AG10803 (cell line): ENCODE data around the gene MYRIP.
A peak's percentile ranks its signal among the peaks of the same experiment; 100 is the strongest.

ENCODE experiments used
- DNase-seq: peaks from one replicate; pipeline ENCODE4 v3.0.0; 2010; ENCODE audit warnings: low read depth
- H3K4me3 ChIP-seq: 2 replicates; pipeline ENCODE4 v1.5.1; 2011; ENCODE audit warnings: mild to moderate bottlenecking, low read length, control low read depth
- TF ChIP-seq, protein P1 (sequence below): conservative IDR thresholded peaks from 2 replicates; pipeline ENCODE4 v1.5.1; 2011; ENCODE audit warnings: mild to moderate bottlenecking, low read length, control low read depth, inconsistent platforms

Gene MYRIP

DNA sequence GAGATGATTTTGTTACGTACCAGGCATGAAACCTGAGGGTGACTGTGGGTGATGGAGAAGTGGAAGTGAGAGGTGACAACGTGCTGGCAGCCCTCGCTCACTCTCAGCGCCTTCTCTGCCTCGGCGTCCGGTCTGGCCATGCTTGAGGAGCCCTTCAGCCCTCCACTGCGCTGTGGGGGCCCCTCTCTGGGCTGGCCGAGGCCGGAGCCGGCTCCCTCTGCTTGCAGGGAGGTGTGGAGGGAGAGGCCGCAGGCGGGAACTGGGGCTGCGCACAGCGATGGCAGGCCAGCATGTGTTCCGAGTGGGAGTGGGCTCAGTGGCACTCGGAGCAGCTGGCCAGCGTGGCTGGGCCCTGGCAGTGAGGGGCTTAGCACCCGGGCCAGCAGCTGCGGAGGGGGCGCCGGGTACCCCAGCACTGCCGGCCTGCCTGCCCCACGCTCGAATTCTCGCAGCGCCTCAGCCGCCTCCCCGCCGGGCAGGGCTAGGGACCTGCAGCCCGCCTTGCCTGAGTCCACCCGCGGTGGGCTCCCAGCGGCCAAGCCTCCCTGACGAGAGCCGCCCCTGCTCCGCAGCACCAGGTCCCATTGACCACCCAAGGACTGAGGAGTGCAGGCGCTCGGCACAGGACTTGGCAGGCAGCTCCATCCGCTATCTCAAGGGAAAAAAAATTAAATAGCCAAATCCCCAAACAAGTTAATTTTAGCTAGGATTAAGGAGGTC lies 29.7 kb upstream of the MYRIP start:
- TF ChIP-seq, protein P1, sequence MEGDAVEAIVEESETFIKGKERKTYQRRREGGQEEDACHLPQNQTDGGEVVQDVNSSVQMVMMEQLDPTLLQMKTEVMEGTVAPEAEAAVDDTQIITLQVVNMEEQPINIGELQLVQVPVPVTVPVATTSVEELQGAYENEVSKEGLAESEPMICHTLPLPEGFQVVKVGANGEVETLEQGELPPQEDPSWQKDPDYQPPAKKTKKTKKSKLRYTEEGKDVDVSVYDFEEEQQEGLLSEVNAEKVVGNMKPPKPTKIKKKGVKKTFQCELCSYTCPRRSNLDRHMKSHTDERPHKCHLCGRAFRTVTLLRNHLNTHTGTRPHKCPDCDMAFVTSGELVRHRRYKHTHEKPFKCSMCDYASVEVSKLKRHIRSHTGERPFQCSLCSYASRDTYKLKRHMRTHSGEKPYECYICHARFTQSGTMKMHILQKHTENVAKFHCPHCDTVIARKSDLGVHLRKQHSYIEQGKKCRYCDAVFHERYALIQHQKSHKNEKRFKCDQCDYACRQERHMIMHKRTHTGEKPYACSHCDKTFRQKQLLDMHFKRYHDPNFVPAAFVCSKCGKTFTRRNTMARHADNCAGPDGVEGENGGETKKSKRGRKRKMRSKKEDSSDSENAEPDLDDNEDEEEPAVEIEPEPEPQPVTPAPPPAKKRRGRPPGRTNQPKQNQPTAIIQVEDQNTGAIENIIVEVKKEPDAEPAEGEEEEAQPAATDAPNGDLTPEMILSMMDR = no peak
- DNase-seq = no peak

DNA sequence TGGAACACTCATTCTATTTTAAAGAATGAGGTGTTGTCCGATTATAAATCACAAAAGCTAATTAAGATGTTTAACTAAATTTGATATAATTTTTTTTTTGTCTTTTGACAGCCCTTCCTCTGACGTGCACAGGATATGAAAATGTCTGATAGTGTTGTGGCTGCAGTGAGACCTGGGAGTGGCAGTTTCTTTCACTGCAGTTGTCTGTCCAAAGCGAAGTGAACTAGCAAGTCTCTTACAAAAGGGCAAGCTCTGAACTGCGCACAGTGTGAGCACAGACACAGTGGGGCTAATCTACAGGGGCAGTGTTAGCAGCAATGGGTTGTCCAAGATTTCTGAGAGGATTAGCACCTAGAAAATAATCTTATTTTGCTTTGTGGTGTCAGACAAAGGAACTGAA lies 29.1 kb upstream of the MYRIP start:
- TF ChIP-seq, protein P1 = no peak
- no peak for DNase-seq
- H3K4me3 ChIP-seq = no peak overlapping the region

More for the DNA sequence above, 29.7 kb upstream of the MYRIP start:
- no peak overlapping the region for H3K4me3 ChIP-seq

DNA sequence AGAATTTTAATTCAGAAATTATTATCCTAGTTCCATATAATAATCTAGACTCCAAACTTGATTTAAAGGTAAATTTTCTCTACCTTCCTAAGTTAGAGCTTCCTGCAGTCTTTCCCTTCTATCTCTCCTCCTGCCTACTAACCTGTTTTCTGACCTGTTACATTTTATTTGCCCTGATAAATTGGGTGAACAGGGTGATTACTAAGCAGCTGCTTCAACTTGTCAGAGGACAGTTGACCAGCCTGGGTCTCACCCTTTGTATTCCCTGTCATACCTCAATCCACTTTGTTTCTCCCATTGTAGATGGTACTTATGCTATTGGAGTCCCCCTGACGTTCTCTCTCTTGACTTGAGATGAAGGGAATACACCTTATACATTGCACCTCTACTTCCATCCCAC lies 28.4 kb upstream of the MYRIP start:
- H3K4me3 ChIP-seq = no peak overlapping the region
- no peak for DNase-seq
- TF ChIP-seq, protein P1 = no peak

DNA sequence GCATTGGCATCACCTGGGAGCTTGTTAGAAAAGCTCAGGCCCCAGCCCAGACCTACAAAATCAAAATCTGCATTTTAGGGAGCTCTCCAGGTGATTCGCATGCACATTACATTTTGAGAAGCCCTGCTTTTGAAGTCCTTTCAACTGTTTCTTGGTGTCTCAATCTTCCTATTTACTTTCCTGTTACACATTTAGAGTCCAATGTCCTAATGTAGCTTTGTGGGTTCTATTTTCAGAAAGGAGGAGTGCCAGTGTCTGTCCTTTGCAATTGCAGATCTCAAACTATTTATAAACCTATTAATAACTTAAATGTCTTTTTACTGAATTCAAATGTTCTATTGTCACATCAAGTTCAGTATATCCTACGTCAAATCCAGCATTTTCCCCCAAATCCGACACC lies 27.8 kb upstream of the MYRIP start:
- TF ChIP-seq, protein P1 = no peak
- no peak for DNase-seq
- H3K4me3 ChIP-seq = no peak overlapping the region

DNA sequence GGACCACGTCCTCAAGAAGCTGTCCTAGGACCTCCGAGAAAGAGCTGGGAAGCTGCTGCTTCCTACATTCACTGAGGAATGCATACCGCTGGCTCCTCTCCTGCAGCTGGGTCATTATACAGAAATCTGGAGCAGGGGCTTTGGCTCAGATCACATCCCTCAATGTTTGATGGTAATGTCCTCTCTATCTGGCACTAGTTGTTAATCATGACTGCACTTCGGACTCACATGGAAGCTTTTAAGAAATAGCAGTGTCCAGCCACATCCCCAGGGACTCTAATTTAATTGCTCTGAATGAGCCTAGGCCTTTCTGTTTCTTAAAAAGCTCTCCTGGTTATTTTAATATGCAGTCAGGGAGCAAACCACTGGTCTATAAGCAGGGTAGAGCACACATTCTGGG lies 25.7 kb upstream of the MYRIP start:
- TF ChIP-seq, protein P1 = no peak
- peak; percentile 1 for DNase-seq
- H3K4me3 ChIP-seq = no peak overlapping the region

DNA sequence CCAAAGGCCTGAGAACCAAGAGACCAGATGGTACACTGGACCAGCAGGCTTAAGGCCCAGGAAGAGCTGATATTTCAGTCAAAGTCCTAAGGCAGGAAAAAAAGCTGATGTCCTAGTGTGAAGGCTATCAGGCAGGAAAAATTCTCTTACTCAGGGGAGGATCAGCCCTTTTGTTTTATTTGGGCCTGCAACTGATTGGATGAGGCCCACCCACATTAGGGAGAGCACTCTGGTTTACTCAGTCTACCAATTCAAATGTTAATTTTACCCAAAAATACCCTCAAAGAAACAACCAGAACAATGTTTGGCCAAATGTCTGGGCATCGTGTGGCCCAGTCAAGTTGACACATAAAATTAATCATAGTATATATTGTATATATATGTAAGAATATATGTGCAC lies 24.5 kb upstream of the MYRIP start:
- H3K4me3 ChIP-seq = no peak overlapping the region
- no peak for DNase-seq
- TF ChIP-seq, protein P1 = no peak

DNA sequence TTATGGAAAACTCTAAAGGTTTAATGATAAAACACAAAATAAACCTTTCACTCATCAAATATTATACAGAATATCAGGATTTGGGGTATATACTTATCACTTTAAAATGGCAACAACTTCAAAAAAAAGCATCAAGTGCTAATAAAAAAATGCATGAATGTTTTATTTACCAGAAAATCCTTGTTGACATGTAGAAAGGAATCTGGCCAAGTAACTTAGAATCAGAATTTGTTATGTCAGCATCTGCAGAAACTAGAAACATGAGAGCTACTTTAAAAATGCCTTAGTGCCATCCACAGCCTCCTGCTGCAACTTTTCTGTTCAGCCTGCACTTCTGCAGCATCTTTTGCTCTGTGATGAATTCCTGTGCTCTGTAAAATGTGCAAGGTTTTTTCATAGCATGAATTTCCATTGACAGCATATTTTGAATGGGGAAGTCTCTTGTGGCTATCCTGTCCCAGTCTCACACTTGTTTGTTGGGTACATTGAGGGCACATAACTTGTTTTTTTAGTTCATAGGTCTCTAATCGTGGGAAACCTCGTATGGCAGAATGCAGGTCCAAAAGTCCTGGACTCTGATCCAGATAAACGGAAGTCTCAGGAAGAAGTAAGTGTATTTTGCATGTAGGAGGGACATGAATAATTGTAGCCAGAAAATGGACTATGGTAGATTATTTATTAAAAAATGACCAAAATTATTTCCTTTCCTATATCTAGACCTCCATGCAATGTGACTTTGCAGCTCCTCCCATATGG lies 21.1 kb upstream of the MYRIP start:
- no peak overlapping the region for H3K4me3 ChIP-seq
- no peak for DNase-seq
- TF ChIP-seq, protein P1 = no peak
